Right atrium auricular region (tissue), 2 donors: ENCODE results near the gene URB2. TPM values are rescaled to one million over a fixed set of nuclear protein-coding genes. Genes with fewer than 3 reads are reported as not detected.
"Not testable (repeated sequence)": the region's sequence is repeated elsewhere in the genome, so short reads cannot be mapped to it uniquely, and the experiment has no call there.

ENCODE experiments used
- DNase-seq: peaks from one replicate; pipeline ENCODE4 v3.0.0-alpha.2; 2019; ENCODE audit warnings: low spot score
- H3K27ac ChIP-seq, 2 donors: fragments of 200-600 bp; sonication (generic); 1 replicate in 1 of 2; 2 replicates in 1 of 2; pipeline ENCODE4 v1.5.1; 2016 to 2019
- H3K27me3 ChIP-seq, 2 donors: fragments of 200-600 bp; sonication (generic); one replicate each; pipeline versions ENCODE4 v1.5.1 to v1.6.0; 2017 to 2019
- H3K36me3 ChIP-seq: fragments of 200-600 bp; sonication (generic); one replicate; pipeline ENCODE4 v1.5.1; 2016
- H3K4me1 ChIP-seq, 2 donors: fragments of 200-600 bp; sonication (generic); one replicate each; pipeline versions ENCODE4 v1.5.1 to v1.6.0; 2017 to 2019
- H3K4me3 ChIP-seq, 2 donors: fragments of 200-600 bp; sonication (generic); 1 replicate in 1 of 2; 2 replicates in 1 of 2; pipeline ENCODE4 v1.5.1; 2017 to 2019; ENCODE audit warnings: mild to moderate bottlenecking in 1 of 2, moderate library complexity in 1 of 2
- H3K9me3 ChIP-seq, 2 donors: fragments of 200-600 bp; sonication (generic); one replicate each; pipeline ENCODE4 v1.5.1; 2019
- CTCF ChIP-seq, 2 donors: fragments of 200-600 bp; sonication (generic); IDR thresholded peaks; one replicate each; pipeline ENCODE4 v1.5.1; 2019; ENCODE audit warnings: antibody characterized with exemption in 2 of 2
- total RNA-seq, 2 donors: library from RNA; depleted of rRNA; stranded (reverse); fragments of >200 nt; gene quantifications; one replicate each; pipeline ENCODE4 v1.1.0, GENCODE V29; 2016

The URB2 gene
- total RNA-seq, 2 donors from 2014 or later = 4.5 to 7.1 TPM

- TF ChIP-seq CTCF (IDR thresholded peaks at IDR 0.05) = no peak
- H3K4me3 ChIP-seq = no peak overlapping the region
- no peaks in the 10 kb centered on the region for H3K27me3 ChIP-seq
- no peak overlapping the region for H3K27ac ChIP-seq
- no peak for DNase-seq
- no peaks in the 10 kb centered on the region for H3K36me3 ChIP-seq
- H3K9me3 ChIP-seq = no peaks in the 10 kb centered on the region
- H3K4me1 ChIP-seq = peaks cover 0 to 44% of the 10 kb centered on the region in 2 donors
These were observed 6.4 kb upstream of the URB2 start for GRCh38 chr1:229619614-229620013.

GRCh38 chr1:229620876-229621275 lies 5.2 kb upstream of the URB2 start:
- no peaks in the 10 kb centered on the region for H3K9me3 ChIP-seq
- no peak for DNase-seq
- no peak overlapping the region for H3K4me3 ChIP-seq
- TF ChIP-seq CTCF (IDR thresholded peaks at IDR 0.05) = no peak
- H3K27me3 ChIP-seq = no peaks in the 10 kb centered on the region
- no peaks in the 10 kb centered on the region for H3K36me3 ChIP-seq
- H3K4me1 ChIP-seq = peaks cover 0 to 49% of the 10 kb centered on the region in 2 donors
- no peak overlapping the region for H3K27ac ChIP-seq

GRCh38 chr1:229621663-229622062 lies 4.4 kb upstream of the URB2 start:
- no peaks in the 10 kb centered on the region for H3K27me3 ChIP-seq
- no peak for DNase-seq
- no peaks in the 10 kb centered on the region for H3K36me3 ChIP-seq
- no peaks in the 10 kb centered on the region for H3K9me3 ChIP-seq
- no peak overlapping the region for H3K27ac ChIP-seq
- no peak for TF ChIP-seq CTCF (IDR thresholded peaks at IDR 0.05)
- H3K4me3 ChIP-seq = no peak overlapping the region
- peaks cover 0 to 52% of the 10 kb centered on the region in 2 donors for H3K4me1 ChIP-seq

GRCh38 chr1:229622641-229623120 lies 3.4 kb upstream of the URB2 start:
- not testable (repeated sequence) for H3K27me3 ChIP-seq, H3K27ac ChIP-seq, DNase-seq, H3K36me3 ChIP-seq, H3K4me3 ChIP-seq, H3K9me3 ChIP-seq
- peaks cover 0 to 55% of the 10 kb centered on the region in 2 donors for H3K4me1 ChIP-seq

GRCh38 chr1:229623225-229623624 lies 2.8 kb upstream of the URB2 start:
- Histone ChIP-seq H3K36me3 (no peaks in the 10 kb centered on the region), H3K9me3 (no peaks in the 10 kb centered on the region), H3K4me3 (no peak overlapping the region), H3K27ac (no peak overlapping the region), H3K4me1 (peaks cover 0 to 54% of the 10 kb centered on the region in 2 donors), H3K27me3 (no peaks in the 10 kb centered on the region)
- no peak for DNase-seq
- no peak for TF ChIP-seq CTCF (IDR thresholded peaks at IDR 0.05)

- Histone ChIP-seq H3K9me3 (no peaks in the 10 kb centered on the region), H3K36me3 (no peaks in the 10 kb centered on the region), H3K4me1 (peaks cover 0 to 54% of the 10 kb centered on the region in 2 donors), H3K27me3 (no peaks in the 10 kb centered on the region), H3K27ac (no peak overlapping the region), H3K4me3 (no peak overlapping the region)
- TF ChIP-seq CTCF (IDR thresholded peaks at IDR 0.05) = no peak
- DNase-seq = no peak
These were observed 2.2 kb upstream of the URB2 start for GRCh38 chr1:229623838-229624237.
